SU-DHL-6 (cell line): Measurements from ENCODE around the gene ITGB2.

Experiments
- EZH2phosphoT487 ChIP-seq: fragments of 200-600 bp; sonication (generic), shearing (Covaris generic); conservative IDR thresholded peaks from 2 replicates; pipeline ENCODE4 v1.6.1; 2018; ENCODE audit warnings: mild to moderate bottlenecking, antibody characterized with exemption, low read length, moderate library complexity, mixed read lengths
- TF ChIP-seq, protein P1 (sequence below): fragments of 200-600 bp; sonication (generic); IDR thresholded peaks from one replicate; pipeline ENCODE4 v1.5.1; 2017; ENCODE audit warnings: antibody characterized with exemption, mild to moderate bottlenecking, low read length, moderate library complexity; ENCODE audit not compliant: insufficient read depth, poor library complexity, severe bottlenecking

DNA sequence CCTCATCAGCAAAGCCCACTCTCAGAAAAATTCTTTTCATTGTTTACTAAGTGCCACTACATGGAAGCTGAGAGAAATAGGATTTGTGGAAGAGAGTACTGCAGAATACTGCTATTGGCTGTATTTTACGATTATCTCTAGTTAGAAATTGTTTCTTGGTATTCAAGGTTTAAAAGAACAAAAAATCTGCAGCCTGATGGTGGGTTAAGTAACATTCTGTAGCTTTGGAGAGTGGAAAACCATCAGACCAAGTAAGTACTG, 74.5 kb downstream of the ITGB2 start:
- TF ChIP-seq EZH2phosphoT487: no peak
- TF ChIP-seq, protein P1, sequence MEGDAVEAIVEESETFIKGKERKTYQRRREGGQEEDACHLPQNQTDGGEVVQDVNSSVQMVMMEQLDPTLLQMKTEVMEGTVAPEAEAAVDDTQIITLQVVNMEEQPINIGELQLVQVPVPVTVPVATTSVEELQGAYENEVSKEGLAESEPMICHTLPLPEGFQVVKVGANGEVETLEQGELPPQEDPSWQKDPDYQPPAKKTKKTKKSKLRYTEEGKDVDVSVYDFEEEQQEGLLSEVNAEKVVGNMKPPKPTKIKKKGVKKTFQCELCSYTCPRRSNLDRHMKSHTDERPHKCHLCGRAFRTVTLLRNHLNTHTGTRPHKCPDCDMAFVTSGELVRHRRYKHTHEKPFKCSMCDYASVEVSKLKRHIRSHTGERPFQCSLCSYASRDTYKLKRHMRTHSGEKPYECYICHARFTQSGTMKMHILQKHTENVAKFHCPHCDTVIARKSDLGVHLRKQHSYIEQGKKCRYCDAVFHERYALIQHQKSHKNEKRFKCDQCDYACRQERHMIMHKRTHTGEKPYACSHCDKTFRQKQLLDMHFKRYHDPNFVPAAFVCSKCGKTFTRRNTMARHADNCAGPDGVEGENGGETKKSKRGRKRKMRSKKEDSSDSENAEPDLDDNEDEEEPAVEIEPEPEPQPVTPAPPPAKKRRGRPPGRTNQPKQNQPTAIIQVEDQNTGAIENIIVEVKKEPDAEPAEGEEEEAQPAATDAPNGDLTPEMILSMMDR: no peak
